Neural cell (in vitro differentiated cells): ENCODE data around the gene BROX.

Experiments used
- CTCF ChIP-seq: fragments of 450-650 bp; IDR thresholded peaks from 2 replicates; pipeline ENCODE4 v1.5.1; 2014; ENCODE audit warnings: antibody characterized with exemption, mild to moderate bottlenecking, moderate library complexity; ENCODE audit not compliant: poor library complexity, severe bottlenecking
- MXI1 ChIP-seq: fragments of 450-650 bp; conservative IDR thresholded peaks from 2 replicates; pipeline ENCODE4 v1.6.1; 2014; ENCODE audit warnings: antibody characterized with exemption, mild to moderate bottlenecking; ENCODE audit not compliant: poor library complexity, severe bottlenecking
- RAD21 ChIP-seq: fragments of 450-650 bp; conservative IDR thresholded peaks from 2 replicates; pipeline ENCODE4 v1.6.1; 2014; ENCODE audit warnings: antibody characterized with exemption, mild to moderate bottlenecking, moderate library complexity
- REST ChIP-seq: IDR thresholded peaks from 2 replicates; pipeline ENCODE4 v1.6.1; 2012; ENCODE audit warnings: borderline replicate concordance
- TAF1 ChIP-seq: IDR thresholded peaks from 2 replicates; pipeline ENCODE4 v1.6.1; 2012; ENCODE audit warnings: low read depth

- TF ChIP-seq CTCF (no peak), RAD21 (no peak), MXI1 (no peak), REST (no peak), TAF1 (no peak)
Measured at GRCh38 chr1:222784371-222784770, 72.0 kb downstream of the BROX start.
